Chondrocyte (in vitro differentiated cells): ENCODE results near the gene FCF1. TPM values are rescaled to one million over a fixed set of nuclear protein-coding genes. Genes with fewer than 3 reads are reported as not detected.
A peak's percentile ranks its signal among the peaks of the same experiment; 100 is the strongest.

Source experiments
- DNase-seq: peaks from one replicate; pipeline ENCODE4 v3.0.0; 2021; ENCODE audit warnings: mixed read lengths, low spot score
- H3K27ac Mint-ChIP-seq: one replicate; pipeline ENCODE4 v1.8.0; 2021; ENCODE audit warnings: mild to moderate bottlenecking, moderate library complexity, mixed read lengths; ENCODE audit not compliant: unreplicated experiment
- H3K27me3 Mint-ChIP-seq: 2 replicates; pipeline ENCODE4 v1.8.0; 2021; ENCODE audit warnings: low read depth, mixed read lengths
- H3K36me3 Mint-ChIP-seq: 2 replicates; pipeline ENCODE4 v1.8.0; 2021; ENCODE audit warnings: low read depth, mixed read lengths
- H3K4me1 Mint-ChIP-seq: 2 replicates; pipeline ENCODE4 v1.8.0; 2021; ENCODE audit warnings: low read depth, mild to moderate bottlenecking, mixed read lengths
- H3K4me3 Mint-ChIP-seq: one replicate; pipeline ENCODE4 v1.8.0; 2021; ENCODE audit warnings: mild to moderate bottlenecking, moderate library complexity, mixed read lengths; ENCODE audit not compliant: unreplicated experiment
- H3K9me3 Mint-ChIP-seq: 2 replicates; pipeline ENCODE4 v1.8.0; 2021; ENCODE audit warnings: low read depth, mixed read lengths
- total RNA-seq: library from RNA; stranded (reverse); gene quantifications from 3 replicates; pipeline ENCODE4 v1.2.1, GENCODE V29; 2021
- TF ChIP-seq, protein P1 (sequence below): fragments of 200-600 bp; sonication (generic); IDR thresholded peaks from 2 replicates; pipeline ENCODE4 v1.5.0; 2021; ENCODE audit warnings: antibody characterized with exemption, mild to moderate bottlenecking, moderate library complexity

Gene FCF1
- total RNA-seq, 1 donor from 2014 or later: 51.7 TPM

DNA sequence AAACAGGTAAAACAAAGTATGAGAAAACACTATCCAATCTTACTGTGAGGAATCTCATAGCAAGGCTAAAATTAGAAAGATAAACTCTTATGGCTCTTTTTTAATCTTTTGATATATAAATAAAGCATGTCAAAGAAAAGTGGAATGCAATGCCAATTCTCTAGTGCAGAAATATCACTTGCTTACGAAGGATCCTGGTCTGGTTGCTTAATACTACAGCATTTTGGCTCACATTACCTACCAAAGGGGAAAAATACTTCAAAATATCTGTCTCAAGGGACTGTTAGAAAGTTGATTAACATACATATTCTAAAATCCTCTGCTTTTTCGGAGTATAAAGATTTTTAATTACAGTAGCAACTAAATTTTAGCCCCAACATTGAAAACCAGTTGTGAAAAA, 21.5 kb upstream of the FCF1 start:
- peaks cover 24% of the 10 kb centered on the region for H3K4me1 Mint-ChIP-seq

DNA sequence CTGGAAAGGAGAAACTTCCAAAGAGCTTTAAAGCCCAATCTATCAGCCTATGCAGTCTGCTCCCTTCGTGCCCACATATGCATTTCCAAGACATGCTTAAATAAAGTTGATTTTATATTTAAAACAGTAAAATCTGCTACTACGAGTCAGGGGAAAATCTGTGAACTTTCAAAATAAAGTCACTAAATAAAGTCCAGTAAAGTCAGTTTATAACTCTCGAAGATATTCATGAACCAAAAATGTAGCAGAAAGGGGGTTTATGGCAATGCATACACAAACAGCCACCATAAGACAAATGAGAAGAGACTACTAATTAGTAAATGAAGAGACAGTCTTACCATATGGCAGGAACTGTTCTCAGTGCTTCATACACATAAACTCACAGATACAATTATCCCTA, 19.8 kb upstream of the FCF1 start:
- H3K4me1 Mint-ChIP-seq: peaks cover 24% of the 10 kb centered on the region
- no peaks in the 10 kb centered on the region for H3K27me3 Mint-ChIP-seq
- H3K36me3 Mint-ChIP-seq: peaks cover 17% of the 10 kb centered on the region
- H3K27ac Mint-ChIP-seq: no peak overlapping the region
- no peaks in the 10 kb centered on the region for H3K9me3 Mint-ChIP-seq
- TF ChIP-seq, protein P1, sequence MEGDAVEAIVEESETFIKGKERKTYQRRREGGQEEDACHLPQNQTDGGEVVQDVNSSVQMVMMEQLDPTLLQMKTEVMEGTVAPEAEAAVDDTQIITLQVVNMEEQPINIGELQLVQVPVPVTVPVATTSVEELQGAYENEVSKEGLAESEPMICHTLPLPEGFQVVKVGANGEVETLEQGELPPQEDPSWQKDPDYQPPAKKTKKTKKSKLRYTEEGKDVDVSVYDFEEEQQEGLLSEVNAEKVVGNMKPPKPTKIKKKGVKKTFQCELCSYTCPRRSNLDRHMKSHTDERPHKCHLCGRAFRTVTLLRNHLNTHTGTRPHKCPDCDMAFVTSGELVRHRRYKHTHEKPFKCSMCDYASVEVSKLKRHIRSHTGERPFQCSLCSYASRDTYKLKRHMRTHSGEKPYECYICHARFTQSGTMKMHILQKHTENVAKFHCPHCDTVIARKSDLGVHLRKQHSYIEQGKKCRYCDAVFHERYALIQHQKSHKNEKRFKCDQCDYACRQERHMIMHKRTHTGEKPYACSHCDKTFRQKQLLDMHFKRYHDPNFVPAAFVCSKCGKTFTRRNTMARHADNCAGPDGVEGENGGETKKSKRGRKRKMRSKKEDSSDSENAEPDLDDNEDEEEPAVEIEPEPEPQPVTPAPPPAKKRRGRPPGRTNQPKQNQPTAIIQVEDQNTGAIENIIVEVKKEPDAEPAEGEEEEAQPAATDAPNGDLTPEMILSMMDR: no peak
- H3K4me3 Mint-ChIP-seq: no peak overlapping the region
- no peak for DNase-seq

More for the DNA sequence above, 21.5 kb upstream of the FCF1 start:
- Mint-ChIP-seq H3K36me3 (peaks cover 11% of the 10 kb centered on the region), H3K4me3 (no peak overlapping the region), H3K27me3 (no peaks in the 10 kb centered on the region), H3K27ac (peak overlapping the region; percentile 78), H3K9me3 (no peaks in the 10 kb centered on the region)
- TF ChIP-seq, protein P1: no peak
- DNase-seq: no peak

DNA sequence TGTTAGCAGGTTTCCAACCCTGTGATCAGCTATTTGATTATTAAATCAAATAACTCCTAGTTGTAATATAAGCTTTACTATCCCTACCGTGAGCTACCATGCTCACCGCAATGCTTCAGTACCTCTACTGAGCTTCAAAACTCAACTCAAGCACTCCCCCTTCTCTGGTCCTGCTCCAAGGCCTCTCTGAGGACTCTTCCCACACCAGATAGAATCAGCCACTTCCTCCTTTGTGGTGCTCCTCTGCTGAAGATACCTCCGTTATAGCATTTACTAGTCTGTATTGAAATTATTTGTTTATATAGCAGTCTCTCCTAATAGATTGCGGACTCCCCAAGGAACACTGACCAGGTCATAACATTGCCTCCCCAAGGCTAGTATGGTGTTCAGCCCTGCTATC, 17.5 kb upstream of the FCF1 start:
- H3K27me3 Mint-ChIP-seq: no peaks in the 10 kb centered on the region
- H3K27ac Mint-ChIP-seq: no peak overlapping the region
- no peak for DNase-seq
- peaks cover 21% of the 10 kb centered on the region for H3K4me1 Mint-ChIP-seq
- no peak overlapping the region for H3K4me3 Mint-ChIP-seq
- H3K36me3 Mint-ChIP-seq: peaks cover 11% of the 10 kb centered on the region
- H3K9me3 Mint-ChIP-seq: no peaks in the 10 kb centered on the region
- TF ChIP-seq, protein P1: no peak

DNA sequence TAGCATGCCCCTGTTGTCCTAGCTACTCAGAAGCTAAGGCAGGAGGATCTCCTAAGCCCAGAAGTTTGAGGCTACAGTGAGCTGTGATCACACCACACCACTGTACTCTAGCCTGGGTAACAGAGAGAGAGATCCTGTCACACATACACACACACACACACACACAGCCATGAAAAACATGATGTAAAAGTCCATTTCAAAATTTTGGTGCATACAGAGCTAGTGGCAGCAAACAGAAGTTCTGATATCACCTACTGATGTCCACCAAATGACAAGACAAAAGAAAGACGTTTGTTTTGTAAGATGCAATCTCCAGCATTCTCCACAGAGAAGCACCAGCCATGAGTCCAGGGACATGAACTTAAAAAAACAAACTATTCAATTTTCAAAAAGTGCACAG, 15.9 kb upstream of the FCF1 start:
- Mint-ChIP-seq H3K9me3 (no peaks in the 10 kb centered on the region), H3K27me3 (no peaks in the 10 kb centered on the region), H3K4me3 (no peak overlapping the region), H3K27ac (no peak overlapping the region), H3K4me1 (peaks cover 8% of the 10 kb centered on the region), H3K36me3 (peaks cover 9% of the 10 kb centered on the region)
- DNase-seq: no peak
- TF ChIP-seq, protein P1: no peak

DNA sequence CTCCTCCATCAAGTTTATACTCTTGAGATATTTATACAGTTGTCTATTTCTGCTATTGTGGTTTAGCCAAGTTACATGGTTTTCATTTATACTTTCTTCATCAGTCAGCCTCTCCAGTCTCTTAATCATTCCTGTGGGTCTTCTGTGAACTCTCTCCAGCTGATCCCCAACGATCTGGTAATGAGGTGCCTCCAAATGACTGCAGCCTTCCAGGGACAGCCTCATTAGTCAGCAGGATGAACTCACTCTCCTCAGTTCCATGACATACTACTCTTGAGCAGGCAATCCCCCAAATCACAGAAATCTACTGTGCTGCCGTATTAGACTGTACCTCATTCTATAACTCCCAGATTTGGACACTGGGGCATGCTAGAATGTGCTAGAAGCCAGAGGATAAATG, 15.4 kb upstream of the FCF1 start:
- Mint-ChIP-seq H3K36me3 (peaks cover 9% of the 10 kb centered on the region), H3K27ac (no peak overlapping the region), H3K4me3 (no peak overlapping the region), H3K27me3 (no peaks in the 10 kb centered on the region), H3K4me1 (peaks cover 4% of the 10 kb centered on the region), H3K9me3 (no peaks in the 10 kb centered on the region)
- TF ChIP-seq, protein P1: no peak
- no peak for DNase-seq
